ENCODE measurements around the gene BET1. TPM values are rescaled to one million over a fixed set of nuclear protein-coding genes. Genes with fewer than 3 reads are reported as not detected.

Gene BET1
- total RNA-seq, 2 donors from 2014 or later = 10.0 to 14.1 TPM

GRCh38 chr7:93997868-93998267, 6.3 kb downstream of the BET1 start:
- Histone ChIP-seq H3K9me3 (no peaks in the 10 kb centered on the region), H3K27me3 (no peaks in the 10 kb centered on the region), H3K4me1 (peaks cover 0 to 10% of the 10 kb centered on the region in 2 donors), H3K27ac (no peak overlapping the region), H3K36me3 (peaks cover 16% of the 10 kb centered on the region), H3K4me3 (no peak overlapping the region)
- TF ChIP-seq CTCF (IDR thresholded peaks at IDR 0.05) = no peak
- no peak for DNase-seq (ENCODE audit: low spot score)

- Histone ChIP-seq H3K4me3 (no peak overlapping the region), H3K27ac (no peak overlapping the region), H3K27me3 (no peaks in the 10 kb centered on the region), H3K9me3 (no peaks in the 10 kb centered on the region), H3K4me1 (no peaks in the 10 kb centered on the region), H3K36me3 (peaks cover 9% of the 10 kb centered on the region)
- DNase-seq (ENCODE audit: low spot score) = no peak
- TF ChIP-seq CTCF (IDR thresholded peaks at IDR 0.05) = no peak
These were observed 11.6 kb downstream of the BET1 start for GRCh38 chr7:93992421-93993110.

GRCh38 chr7:93987297-93987696, 16.9 kb downstream of the BET1 start:
- H3K9me3 ChIP-seq = no peaks in the 10 kb centered on the region
- no peaks in the 10 kb centered on the region for H3K36me3 ChIP-seq
- no peak overlapping the region for H3K4me3 ChIP-seq
- TF ChIP-seq CTCF (IDR thresholded peaks at IDR 0.05) = no peak
- H3K27me3 ChIP-seq = no peaks in the 10 kb centered on the region
- H3K27ac ChIP-seq = no peak overlapping the region
- DNase-seq (ENCODE audit: low spot score) = no peak
- H3K4me1 ChIP-seq = no peaks in the 10 kb centered on the region

GRCh38 chr7:93985101-93985500, 19.1 kb downstream of the BET1 start:
- Histone ChIP-seq H3K4me1 (no peaks in the 10 kb centered on the region), H3K36me3 (no peaks in the 10 kb centered on the region), H3K27me3 (no peaks in the 10 kb centered on the region), H3K9me3 (no peaks in the 10 kb centered on the region), H3K27ac (no peak overlapping the region), H3K4me3 (no peak overlapping the region)
- no peak for TF ChIP-seq CTCF (IDR thresholded peaks at IDR 0.05)
- no peak for DNase-seq (ENCODE audit: low spot score)

- no peaks in the 10 kb centered on the region for H3K36me3 ChIP-seq
These were observed 20.1 kb downstream of the BET1 start for GRCh38 chr7:93984024-93984423.

More at GRCh38 chr7:93984024-93984423, 20.1 kb downstream of the BET1 start:
- Histone ChIP-seq H3K4me3 (no peak overlapping the region), H3K27me3 (no peaks in the 10 kb centered on the region), H3K27ac (no peak overlapping the region), H3K4me1 (no peaks in the 10 kb centered on the region), H3K9me3 (no peaks in the 10 kb centered on the region)
- no peak for DNase-seq (ENCODE audit: low spot score)
- no peak for TF ChIP-seq CTCF (IDR thresholded peaks at IDR 0.05)
